ENCODE results near the gene FAM229B.

FAM229B gene

DNA sequence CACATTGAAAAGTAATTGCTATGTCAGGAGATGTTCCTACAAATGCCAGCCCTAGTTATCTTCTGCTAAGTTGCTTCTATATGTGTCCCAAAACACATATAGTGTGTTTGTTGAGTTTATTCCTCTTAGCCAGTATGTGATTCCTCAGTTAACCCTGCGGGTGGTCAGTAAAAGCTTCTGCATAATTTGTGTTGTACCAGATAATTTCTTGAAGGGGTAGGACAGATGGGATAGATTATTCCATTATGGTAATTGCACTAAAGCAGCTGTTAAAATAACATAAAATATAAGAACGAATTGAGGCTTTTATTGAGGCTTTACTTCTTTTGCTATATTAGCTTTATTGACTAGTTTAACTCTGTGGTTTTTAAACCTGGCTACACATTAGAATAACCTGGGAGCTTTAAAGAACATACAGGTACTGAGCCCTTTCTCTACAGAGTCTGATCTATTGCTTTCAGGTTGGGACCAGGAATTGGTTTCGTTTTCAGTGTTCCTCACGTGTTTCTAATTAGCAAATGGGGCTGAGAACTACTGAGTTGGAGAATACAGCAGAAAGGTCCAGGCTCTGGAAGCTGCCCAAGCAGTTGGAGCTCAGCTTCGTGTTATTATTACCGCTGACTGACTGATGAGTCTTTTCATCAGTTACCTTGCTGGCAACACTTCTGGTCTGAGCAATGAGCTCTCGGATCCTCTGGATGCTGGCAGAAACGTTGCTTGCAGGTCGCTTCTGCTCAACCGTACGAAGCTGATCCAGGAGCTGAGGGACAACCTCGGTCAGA, 56.9 kb downstream of the FAM229B start:
- no peak for DNase-seq

DNA sequence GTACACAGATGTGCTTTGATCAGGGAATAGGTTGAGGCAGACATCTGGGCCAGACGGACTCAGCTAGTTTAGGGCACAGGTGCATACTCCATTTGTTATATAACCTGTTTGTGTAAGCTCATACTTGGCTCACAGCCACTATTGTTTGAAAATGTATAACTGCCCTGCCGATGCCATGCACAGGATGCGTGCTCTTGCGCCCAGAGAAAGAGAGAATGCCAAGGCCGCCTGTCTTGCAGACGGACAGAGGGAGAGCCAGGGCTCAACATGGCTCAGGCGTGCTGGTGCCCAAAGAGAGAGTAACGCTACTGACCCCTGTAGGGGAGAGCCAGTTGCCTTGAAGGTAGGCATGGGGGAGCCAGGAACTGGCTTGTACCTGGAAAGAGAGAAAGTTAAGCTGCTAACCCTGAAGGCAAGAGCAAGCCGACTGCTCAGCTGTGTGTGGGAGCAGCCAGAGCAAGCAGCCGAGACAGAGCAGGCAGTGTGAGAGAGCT, 57.7 kb downstream of the FAM229B start:
- no peak for DNase-seq

DNA sequence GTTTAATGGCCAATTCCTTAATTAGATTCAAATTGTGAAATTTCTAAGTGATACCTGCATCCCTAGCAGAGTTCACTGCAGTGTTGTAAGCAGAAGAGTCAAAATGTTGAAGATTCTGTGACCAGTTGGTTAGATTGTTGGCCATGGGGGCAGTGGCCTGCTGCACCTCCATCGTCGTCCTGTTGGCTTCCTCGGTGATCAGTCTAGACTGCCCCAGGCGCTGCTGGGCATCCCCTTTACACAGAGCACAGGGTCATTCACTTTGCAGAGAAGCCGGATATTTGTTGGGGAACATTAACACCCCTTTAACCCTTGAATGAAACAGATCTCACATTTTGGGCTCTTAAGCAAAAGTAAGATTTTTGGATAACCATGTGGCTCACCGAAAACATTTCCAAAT, 60.7 kb downstream of the FAM229B start:
- no peak for DNase-seq

DNA sequence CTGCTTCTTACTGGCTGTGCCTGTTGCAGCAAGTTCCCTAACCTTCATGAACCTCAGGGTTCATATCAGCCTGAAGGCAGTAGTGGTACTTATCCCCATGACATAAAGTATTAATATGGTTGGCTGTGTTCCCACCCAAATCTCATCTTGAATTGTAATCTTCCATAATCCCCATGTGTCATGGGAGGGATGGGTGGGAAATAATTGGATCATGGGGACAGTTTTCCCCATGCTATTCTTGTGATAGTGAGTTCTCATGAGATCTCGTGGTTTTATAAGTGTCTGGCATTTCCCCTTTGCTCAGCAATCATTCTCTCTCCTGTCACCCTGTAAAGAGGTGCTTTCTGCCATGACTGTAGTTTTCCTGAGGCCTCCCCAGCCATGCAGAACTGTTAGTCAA, 61.8 kb downstream of the FAM229B start:
- no peak for DNase-seq

DNA sequence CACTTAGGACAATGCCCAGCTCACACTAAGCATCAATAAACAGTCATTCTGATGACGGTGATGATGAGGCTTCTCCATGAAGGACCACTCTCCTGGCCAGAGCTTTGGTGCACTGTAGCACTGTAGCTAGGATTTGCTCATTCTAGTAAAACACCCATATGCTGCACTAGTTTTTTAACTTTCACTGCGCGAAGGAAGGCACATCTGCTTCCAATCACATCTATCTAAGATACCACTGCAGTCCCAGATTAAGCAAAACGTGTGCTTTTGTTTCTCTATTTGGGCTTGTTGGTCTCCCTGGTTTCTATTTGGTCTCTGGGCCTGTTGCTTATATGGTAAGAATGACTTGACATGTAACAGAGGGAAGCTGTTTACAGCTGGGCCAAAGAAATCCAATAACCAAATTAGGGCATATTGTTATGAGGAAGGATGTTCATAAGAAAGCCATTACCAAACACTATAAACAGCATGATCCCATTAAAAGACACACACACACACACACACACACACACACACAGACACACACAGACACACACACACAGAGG, 62.4 kb downstream of the FAM229B start:
- no peak for DNase-seq

DNA sequence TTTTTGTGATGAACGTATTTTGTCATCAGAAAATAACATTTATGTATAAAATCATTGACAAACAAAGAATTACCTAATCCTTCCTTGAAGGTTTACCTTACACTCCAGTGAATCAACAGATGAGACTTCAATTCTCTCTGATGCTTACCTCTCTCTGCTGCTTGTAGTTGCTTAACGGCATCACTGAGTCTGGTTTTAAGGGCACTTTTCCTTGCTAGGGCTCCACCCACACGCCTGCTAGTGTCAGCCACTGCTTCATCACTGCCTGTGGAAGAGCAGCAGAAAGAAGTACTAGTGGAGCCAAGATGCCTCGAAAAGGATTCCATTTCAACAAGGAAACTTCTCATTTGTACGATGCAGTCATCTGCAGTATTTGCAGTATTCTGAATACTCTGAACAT, 63.0 kb downstream of the FAM229B start:
- DNase-seq, result no peak

All from CD4-positive, alpha-beta T cell treated with Interleukin-4 for 1 hour (primary cell).